ENCODE data around the gene PRODH2.
"Not testable (repeated sequence)": the region's sequence is repeated elsewhere in the genome, so short reads cannot be mapped to it uniquely, and the experiment has no call there.

PRODH2 gene

DNA sequence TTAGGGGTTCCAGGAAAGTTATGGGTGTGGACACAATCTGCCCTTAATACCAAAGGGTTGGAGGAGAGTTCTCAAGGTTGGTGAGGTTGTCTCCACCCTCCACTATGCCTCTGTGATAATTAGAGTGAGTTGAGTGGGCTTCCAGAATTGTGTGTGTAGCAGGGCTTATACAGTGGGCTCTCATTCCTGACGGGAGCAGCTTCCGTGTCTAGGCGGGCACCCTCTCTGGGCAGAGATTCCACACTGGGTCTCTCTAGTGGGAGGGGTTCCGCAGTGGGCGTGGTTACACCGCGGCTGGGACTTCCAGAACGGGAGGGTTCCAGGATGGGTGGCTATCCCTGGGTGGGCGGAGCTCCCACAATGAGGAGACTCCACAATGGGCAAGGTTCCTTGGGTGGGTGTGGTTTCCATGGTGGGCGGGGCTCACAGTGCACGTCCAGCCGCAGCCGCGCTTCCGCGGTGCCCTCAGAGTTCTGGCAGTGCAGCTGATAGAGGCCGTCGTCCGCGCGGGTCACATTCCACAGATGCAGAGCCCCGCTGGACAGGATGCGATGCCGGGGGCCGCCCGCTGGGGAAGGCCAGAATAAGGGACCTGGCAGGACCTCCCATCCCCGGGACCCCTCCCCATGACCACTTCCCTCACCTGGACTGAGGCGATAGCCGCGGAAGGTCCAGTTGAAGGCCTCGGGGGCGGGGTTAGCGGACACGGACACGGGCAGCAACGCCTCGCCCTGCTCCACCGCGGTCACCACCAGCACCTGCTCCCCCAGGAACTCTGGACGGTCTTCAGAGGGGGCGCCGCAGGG lies 31.2 kb upstream of the PRODH2 start:
- no peak for DNase-seq

DNA sequence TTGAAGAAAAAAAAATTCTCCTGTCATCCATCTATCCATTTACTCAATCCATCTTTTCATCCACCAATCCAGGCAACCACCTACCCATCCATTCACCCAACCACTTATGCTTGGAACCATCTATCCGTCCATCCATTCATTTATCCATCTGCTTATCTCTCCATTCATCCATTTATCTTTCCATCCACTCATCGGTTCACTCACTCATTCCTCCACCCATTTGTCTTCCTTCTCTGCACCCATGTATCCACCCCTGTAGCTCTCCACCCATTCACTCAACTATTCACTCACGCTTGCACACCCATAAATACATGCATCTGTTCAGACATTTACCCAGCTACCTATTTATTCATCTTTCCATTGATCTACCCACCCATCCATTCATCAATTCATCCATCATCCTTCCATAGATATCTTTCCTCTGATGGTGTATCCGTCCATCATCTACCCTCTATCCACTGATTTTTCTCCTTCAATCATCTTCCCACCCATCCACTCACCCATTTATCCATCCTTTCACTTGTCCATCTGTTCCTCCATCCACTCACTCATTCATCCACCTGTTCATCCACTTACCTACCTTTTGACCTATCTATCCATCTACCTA lies 30.1 kb upstream of the PRODH2 start:
- DNase-seq = no peak

DNA sequence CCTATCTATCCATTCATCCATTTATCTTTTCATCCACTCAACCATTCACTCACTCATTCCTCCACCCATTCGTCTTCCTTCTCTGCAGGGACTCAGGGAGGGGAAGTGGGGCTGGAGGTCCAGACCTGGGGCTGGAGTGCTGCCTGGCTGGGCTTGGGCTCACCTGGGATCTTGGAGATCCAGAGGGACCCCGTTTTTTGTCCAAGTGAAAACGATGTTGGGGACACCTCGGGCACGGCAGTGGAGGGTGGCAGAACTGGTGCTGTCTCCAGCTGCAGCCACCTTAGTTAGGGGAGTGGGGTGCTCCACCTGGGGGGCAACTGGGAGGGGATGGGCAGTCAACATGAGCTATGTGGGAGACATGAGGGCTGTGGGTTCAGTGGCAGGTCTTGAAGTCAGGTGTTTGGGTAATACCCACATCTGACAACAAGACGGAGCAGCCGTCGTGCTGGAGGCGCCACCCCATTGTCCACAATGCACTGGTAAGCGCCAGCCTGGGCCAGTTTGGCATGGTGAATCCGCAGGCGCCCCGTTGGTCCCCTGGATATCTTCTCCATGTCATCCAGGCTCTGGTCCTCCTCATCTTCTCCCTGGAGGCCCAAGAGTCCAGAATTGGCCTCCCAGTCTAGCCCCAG lies 29.4 kb upstream of the PRODH2 start:
- DNase-seq = no peak

DNA sequence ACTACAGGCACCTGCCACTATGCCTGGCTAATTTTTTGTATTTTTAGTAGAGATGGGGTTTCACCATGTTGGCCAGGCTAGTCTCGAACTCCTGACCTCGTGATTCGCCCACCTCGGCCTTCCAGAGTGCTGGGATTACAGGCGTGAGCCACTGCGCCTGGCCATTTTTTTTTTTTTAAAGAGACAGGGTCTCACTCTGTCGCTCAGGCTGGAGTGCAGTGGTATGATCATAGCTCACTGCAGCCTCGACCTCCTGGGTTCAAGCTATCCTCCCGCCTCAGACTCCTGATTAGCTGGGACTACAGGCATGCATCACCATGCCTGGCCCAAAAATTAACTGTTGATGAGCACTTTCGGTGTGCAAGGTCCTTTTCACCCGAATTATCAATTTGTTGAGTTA lies 23.5 kb upstream of the PRODH2 start:
- not testable (repeated sequence) for DNase-seq

DNA sequence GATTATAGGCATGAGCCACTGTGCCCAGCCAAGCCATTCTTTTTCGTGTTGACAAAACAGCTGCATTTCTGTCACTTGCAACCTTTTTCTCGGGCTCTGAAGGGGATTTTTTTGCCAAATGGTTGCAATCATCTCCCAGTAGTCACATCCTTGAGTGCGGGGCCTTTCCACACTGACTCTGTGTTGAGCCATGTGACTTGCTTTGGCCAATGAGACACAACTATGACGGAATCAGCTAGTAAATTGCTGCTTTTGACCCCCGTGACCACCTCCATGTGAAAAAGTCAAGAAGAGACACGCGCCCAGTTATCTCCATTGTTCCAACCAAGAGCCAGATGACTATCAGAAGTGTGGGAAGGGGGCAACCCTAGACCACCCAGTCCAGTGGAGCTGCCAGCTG lies 21.3 kb upstream of the PRODH2 start:
- DNase-seq = no peak

DNA sequence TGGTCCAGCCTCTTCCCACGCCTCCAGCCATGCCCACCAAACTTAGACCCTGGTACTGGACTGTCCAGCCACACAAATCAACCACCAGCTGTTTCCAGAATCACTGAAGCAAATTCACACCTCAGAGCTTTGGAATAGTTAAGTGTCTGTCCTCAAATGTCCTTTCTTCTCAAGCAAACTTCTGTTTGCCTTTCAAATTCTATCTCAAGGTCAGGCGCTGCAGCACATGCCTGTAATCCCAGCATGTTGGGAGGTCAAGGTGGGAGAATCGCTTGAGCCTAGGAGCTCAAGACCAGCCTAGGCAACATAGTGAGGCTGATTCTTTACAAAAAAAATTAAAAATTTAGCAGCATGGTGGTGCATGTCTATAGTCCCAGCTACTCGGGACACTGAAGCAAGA lies 19.4 kb upstream of the PRODH2 start:
- no peak for DNase-seq

DNA sequence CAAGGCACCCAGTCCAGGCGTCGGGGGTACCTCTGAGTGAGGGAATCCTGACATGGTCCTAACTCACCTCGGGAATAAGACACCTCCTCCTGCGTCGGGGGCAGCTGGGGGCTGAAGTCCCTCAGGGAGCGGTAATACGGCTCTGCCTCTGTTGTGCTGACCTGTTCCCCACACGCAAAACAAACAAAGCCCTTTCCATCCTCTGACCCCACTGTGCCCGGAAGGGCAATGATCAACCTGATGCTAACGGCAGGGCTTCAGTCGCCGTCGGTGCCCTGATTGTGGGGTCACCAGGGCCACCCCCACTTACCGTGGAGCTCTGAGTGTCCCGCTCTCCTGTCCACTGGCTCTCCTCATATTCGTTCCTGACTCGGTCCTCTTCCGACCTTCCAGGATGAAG lies 18.3 kb upstream of the PRODH2 start:
- no peak for DNase-seq

DNA sequence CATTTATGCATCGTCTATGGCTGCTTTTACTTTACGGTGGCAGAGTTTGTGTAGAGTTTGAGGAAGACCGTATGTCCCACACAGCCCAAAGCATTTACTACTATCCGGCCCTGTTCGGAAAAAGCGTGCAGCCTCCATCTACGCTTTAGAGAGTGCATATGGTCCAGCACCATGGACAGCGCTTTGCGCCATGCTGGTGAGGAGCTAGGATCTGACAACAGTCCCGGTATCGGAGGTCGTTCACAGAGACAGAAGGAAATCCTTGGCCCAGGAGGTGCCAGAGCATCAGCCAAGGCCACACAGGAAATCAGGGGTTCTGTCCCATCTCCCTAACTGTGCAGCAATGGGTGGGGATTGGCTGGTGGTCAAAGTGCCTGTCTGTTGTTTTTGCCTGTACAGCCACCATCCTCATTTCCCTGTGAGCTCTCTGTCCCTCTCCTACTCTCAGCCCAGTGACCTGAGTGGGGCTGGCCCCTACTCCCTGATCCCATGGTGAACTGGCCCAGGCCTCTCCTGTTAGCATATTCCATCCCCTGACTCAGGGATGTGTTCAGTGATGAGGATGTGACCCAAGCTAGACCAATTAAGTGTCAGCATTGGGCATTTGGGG lies 16.2 kb upstream of the PRODH2 start:
- DNase-seq = peak; percentile 24

DNA sequence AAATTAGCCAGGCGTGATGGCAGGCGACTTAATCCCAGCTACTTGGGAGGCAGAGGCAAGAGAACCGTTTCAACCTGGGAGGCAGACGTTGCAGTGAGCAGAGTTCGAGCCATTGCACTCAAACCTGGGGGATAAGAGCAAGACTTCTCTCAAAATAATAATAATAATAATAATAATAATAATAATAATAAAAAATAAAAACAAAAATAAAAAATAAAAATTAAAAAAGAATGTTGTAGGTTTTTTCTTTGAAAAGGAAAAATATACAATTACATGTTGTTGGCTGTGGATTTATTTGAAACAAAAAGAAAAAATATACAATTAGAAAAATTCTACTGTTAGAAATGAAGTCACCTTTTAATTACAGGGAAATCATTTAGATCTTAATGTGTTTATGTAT lies 11.5 kb upstream of the PRODH2 start:
- DNase-seq = no peak

DNA sequence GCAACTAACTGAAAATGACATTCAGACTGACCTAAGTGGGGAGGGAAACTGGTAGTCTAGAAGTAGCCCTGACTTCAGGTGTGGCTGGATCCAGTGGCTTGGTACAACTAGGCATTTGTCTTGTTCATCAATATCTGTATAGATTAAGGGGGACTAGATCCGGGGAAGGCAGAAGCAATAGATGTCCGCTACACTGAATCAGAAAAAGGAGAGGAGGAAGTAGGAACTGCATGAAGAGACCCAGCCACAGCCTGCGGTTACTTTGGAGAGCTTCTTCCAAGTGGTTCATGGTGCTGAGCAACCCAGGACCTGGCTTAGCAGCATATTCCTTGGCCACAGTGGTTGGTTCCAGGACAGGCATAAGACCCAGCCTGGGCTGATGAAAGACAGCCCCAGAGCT lies 9.9 kb upstream of the PRODH2 start:
- DNase-seq = no peak

DNA sequence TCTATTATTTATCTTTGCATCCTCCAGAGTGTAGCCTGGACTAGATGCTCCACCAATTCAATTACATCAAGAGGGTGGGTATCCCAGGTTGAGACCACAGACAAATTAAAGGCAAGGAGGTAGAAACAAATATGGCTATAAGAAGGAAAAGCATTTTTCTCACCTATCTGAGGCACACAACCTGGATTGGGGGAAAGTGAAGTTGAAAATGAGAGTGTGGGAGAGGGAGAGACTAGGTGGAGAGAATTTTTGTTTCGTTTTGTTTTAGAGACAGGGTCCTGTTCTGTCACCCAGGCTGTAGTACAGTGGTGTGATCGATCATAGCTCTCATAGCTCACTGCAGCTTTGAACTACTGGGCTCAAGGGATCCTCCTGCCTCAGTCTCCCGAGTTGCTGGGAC lies 5.8 kb upstream of the PRODH2 start:
- no peak for DNase-seq

DNA sequence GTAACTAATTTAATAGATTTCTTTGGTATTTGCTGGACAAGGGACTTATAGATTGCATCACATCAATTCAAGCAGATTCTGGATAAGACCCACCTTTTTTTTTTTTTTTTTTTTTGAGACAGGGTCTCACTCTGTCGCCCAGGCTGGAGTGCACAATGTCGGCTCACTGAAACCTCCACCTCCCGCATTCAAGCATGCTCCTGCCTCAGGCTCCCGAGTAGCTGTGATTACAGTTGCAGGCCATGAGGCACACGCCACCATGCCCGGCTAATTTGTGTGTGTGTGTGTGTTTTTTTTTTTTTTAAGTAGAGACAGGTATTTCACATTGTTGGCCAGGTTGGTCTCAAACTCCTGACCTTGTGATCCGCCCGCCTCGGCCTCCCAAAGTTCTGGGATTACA lies 4.2 kb upstream of the PRODH2 start:
- DNase-seq = no peak

DNA sequence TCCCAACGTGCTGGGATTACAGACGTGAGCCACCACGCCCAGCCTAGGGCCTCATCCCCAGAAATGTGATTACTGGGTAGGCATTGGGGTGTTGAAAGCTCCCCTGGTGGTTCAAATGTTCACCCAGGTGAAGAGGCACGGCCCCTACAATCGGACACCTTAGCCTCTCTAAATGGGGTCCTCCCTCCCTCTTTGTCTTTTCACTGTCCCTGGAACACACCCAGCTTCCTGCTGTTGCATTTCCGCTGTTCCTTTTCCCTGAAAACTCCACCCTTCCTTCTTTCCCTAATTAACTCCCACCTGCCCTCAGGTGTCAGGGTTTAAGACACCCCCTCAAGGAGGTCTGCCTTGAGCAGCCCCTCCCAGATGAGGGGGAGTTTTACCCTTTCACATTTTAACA lies 3.6 kb upstream of the PRODH2 start:
- DNase-seq = no peak

DNA sequence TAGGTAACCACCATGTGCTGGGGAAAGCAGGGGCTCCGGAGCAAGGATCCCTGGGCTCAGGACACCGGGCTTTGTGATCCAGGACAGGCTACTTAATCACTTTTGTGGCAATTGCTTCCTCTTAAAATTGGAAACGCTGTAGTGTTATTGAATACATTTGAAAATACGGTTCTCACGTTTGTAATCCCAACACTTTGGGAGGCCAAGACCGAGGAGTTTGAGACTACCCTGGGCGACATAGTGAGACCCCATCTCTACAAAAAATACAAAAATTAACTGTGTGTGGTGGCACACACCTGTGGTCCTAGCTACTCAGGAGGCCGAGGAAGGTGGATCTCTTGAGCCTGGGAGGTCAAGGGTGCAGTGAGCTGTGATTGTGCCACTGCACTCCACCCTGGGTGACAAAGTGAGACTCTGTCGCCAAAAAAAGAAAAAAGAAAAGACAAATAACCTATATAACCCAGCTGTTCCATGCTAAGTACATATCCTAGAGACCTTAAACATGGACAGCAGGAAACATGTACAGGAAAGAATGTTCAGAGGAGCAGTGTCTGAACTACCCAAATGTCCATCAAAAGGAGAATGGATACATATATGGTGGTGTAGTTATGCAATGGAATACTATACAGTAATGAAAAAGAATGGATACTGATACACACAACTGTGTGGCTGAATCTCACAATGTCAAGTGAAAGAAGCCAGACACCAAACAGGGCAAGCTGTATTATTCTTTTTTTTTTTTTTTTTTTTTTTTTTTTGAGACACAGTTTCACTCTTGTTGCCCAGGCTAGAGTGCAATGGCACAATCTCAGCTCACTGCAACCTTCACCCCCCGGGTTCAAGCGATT lies 622 bp upstream of the PRODH2 start:
- no peak for DNase-seq

DNA sequence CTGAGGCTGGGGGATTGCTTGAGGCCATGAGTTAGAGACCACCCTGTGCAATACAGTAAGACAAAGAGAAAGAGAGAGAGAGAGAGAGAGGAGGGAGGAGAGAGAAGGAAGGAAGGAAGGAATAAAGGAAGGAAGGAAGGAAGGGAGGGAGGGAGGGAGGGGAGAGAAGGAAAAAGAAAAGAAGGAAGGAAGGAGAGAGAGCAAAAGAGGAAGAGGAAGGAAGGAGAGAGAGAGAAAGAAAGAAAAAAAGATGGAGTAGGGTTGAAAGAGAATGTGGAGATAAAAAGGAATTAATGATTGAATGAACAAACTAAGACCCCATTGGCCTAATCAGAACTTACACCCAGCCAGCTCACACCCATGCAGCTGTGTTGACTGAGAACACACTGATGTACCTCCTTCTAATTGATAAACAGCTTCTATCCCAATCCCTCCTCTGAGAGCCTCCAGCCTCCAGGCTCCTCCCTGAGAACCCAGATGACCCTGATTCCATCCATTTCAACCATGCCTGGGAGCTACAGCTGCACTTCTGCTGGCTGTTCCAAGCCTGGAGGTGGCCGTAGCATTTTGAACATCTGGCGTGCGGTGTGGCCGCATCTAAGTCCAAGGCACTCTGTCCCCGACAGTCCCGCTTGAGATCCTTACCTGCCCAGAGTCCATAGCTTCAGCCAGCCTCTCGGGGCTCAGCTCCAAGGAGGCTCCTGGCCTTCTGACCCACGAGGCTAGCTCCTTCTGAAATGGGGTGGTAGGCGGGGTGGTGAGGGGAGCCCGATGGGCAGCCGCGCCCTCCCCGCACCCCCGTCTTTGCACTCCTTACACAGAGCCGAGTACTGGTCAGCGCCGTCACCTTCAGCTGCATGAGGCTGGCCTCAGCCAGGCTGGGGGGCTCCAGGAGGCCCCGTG lies 1.1 kb downstream of the PRODH2 start:
- DNase-seq = no peak

DNA sequence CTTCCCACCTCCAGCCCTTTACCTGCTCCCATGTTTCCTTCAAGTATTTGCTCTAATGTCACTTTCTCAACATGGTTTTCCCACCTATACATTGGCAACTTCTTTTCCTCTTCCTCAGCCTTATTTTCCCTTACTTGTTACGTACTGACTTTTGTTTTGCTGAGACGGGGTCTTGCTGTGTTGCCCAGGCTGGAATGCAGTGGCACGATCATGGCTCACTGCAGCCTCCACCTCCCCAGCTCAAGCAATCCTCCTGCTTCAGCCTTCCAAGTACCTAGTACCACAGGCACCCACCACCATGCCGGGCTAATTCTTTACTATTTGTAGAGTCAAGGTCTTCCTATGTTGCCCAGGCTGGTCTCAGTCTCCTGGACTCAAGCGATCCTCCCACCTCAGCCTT lies 5.0 kb downstream of the PRODH2 start:
- DNase-seq = no peak

DNA sequence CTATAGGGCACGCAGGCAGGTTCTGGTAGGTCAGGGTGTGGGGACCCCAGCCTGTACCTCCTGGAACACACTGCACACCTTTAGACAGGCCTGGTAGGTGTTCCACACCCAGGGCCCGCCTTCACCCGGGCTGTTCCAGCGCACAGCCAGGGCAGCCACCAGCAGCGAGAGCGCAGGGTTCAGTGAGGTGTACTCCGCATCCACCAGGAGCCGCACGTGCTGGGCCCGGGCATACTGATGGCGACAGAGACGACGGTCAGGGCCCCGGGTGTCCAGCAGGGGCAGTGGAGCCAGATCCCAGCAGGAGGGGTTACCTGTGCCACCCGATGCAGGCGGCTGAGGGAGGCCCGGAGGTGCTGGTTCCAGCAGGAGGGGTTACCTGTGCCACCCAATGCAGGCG lies 6.0 kb downstream of the PRODH2 start:
- no peak for DNase-seq

DNA sequence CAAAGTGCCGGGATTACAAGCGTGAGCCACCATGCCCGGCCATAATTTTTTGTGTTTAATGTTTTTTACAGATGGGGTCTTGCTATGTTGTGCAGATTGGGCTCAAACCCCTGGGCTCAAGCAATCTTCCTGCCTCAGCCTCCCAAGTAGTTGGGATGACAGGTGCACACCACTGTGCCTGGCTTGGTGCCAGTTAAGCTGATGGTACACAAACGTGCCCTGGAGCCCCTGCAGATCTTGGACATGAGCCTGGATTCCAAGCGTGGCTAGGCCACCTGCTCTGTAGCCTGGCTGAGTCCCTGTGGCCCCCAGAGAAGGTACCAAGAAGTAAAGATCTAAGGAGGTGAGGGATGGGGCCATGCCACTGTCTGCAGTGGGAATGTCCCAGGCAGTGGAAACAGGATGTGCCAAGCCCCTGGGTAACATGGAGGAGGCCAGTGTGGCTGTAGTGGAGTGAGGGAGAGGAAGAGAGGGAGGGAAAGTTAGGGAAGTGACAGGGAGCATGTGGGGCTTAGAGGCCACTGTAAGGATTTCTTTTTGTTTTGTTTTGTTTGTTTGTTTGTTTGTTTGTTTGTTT lies 7.0 kb downstream of the PRODH2 start:
- no peak for DNase-seq

DNA sequence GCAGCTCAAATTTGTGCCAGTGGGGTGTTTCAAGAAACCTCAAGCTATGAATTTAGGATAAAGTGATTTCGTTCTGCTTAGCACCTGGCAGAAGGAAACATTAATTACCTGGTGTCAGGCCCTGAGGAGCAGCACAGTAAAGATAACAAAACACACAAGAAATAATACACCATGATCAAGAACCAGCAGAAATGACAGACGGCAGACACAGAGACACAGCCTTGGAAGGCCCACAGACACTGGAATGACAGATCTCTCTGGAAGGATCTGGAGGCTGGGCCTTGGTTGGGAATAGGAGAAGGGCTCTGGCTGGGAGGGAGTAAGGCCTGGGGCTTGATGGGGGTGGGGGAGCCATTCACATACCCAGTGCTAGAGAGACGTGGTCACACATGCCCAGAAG lies 10.8 kb downstream of the PRODH2 start:
- no peak for DNase-seq

DNA sequence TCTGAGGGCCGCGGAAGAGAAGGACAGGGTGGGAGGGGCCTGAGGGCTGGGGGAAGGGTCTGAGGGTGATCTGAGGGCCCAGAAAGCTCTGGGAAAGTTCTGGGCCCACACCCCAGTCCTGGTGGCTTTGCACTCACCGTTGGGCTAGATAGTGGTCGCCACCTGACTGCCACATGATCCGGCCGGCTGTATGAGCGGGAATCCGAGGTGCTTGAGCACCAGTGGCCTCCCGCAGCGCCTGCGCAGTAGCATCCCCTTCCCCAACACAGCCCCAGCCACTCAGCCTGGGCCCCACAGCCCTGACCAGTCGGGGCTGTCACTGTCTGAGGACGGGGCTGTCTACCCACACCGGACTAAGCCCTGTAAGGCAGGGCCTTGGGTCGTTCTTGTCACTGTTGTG lies 15.0 kb downstream of the PRODH2 start:
- no peak for DNase-seq

Data from CD4-positive, alpha-beta T cell treated with Interleukin-12 subunit alpha and Interleukin-12 subunit beta, for 1 hour (primary cell).